ENCODE data around the gene SLC6A8. TPM values are rescaled to one million over a fixed set of nuclear protein-coding genes. Genes with fewer than 3 reads are reported as not detected.
A peak's percentile ranks its signal among the peaks of the same experiment; 100 is the strongest.

SLC6A8 gene
- total and polyA plus RNA-seq, 2 donors (not counting 3 experiments of a cell fraction or from before 2014, with no cell fraction given): 22.7 to 23.6 TPM

GRCh38 chrX:153688911-153689590 is 1.3 kb downstream of the SLC6A8 start:
- no TSS peak for BruUV-seq (replicated peaks)
- TF ChIP-seq FOS (IDR thresholded peaks at IDR 0.05; ENCODE audit: borderline replicate concordance, insufficient read depth, low read length) (no peak), POLR2AphosphoS5 (IDR thresholded peaks at IDR 0.05; ENCODE audit: insufficient read depth, low read depth, low read length) (no peak), MAX (IDR thresholded peaks at IDR 0.05; ENCODE audit: insufficient read depth, insufficient read length) (no peak), JUN (IDR thresholded peaks at IDR 0.05; ENCODE audit: borderline replicate concordance, insufficient read depth, insufficient read length, low read depth) (no peak), MYC (IDR thresholded peaks at IDR 0.05; ENCODE audit: low read depth, low read length) (no peak), CTCF (IDR thresholded peaks at IDR 0.05; ENCODE audit: extremely low read depth in 1 of 2, insufficient read depth in 1 of 2, low read depth in 1 of 2, low read length in 2 of 2) (no peak), EZH2 (IDR thresholded peaks at IDR 0.05; ENCODE audit: borderline replicate concordance, low read depth, low read length, severe bottlenecking) (no peak), GATA2 (IDR thresholded peaks at IDR 0.05; ENCODE audit: insufficient read depth, insufficient read length, low read depth, low read length) (no peak), POLR2A (IDR thresholded peaks at IDR 0.05; ENCODE audit: low read depth, low read length) (no peak)
- dilution Hi-C loops (cut with MboI; ENCODE audit: extremely low pct_ligation_motif_present, low sequenced_read_pairs): no loop called here
- Histone ChIP-seq H3K4me2 (ENCODE audit: insufficient read depth, low read length) (no peak overlapping the region), H3K4me3 (replicated peaks in 1 of 3; ENCODE audit: insufficient read depth in 1 of 3, low read depth in 1 of 3, low read length in 3 of 3) (peak overlapping the region in 1 of 3 experiments; percentile 40), H2AFZ (ENCODE audit: low read depth, low read length) (no peak overlapping the region), H3K9me3 (replicated peaks; ENCODE audit: control insufficient read depth, insufficient read depth, low read length) (no peaks in the 10 kb centered on the region), H3K9ac (replicated peaks; ENCODE audit: extremely low read depth, insufficient read depth, low read length) (no peak overlapping the region), H3K4me1 (ENCODE audit: control insufficient read depth, extremely low read depth, insufficient read depth, low read length) (peaks cover 4% of the 10 kb centered on the region), H3K36me3 (ENCODE audit: control insufficient read depth in 2 of 2, extremely low read depth in 1 of 2, insufficient read depth in 2 of 2, low read length in 2 of 2) (no peaks in the 10 kb centered on the region), H3K9me1 (replicated peaks; ENCODE audit: control insufficient read depth, extremely low read depth, insufficient read depth, low read length) (no peaks in the 10 kb centered on the region), H3K27me3 (ENCODE audit: control insufficient read depth in 2 of 2, insufficient read depth in 2 of 2, low read length in 2 of 2) (no peaks in the 10 kb centered on the region), H3K79me2 (ENCODE audit: control insufficient read depth, insufficient read depth, low read length) (no peaks in the 10 kb centered on the region), H3K27ac (ENCODE audit: insufficient read depth, low read depth, low read length) (no peak overlapping the region), H4K20me1 (replicated peaks; ENCODE audit: control insufficient read depth, extremely low read depth, insufficient read depth, low read length) (no peaks in the 10 kb centered on the region)
- DNase-seq (ENCODE audit: low read depth, low spot score) (peak; percentile 6), FAIRE-seq (no peak)
- POLR2A ChIA-PET: interaction anchor here (0.6 kb wide), 1 partner anchor 21 kb away, joined by 3 read pairs; no protein-coding TSS in a partner anchor
- CTCF ChIA-PET: interaction anchor here (0.6 kb wide), 1 partner anchor 79 kb away, joined by 3 read pairs; no protein-coding TSS in a partner anchor
- intact Hi-C loops (cut with micrococcal nuclease): no loop called here
